Colonic mucosa (tissue), 4 donors: ENCODE results near the gene USP1. TPM values are rescaled to one million over a fixed set of nuclear protein-coding genes. Genes with fewer than 3 reads are reported as not detected.

Experiments
- DNase-seq: peaks from one replicate; pipeline ENCODE4 v3.0.0-alpha.2; 2020
- H3K27ac ChIP-seq: fragments of 200-600 bp; one replicate; pipeline ENCODE4 v1.8.0; 2021
- H3K27me3 ChIP-seq: fragments of 200-600 bp; one replicate; pipeline ENCODE4 v1.8.0; 2021
- H3K36me3 ChIP-seq: fragments of 200-600 bp; one replicate; pipeline ENCODE4 v1.8.0; 2021
- H3K4me1 ChIP-seq: fragments of 200-600 bp; one replicate; pipeline ENCODE4 v1.8.0; 2021; ENCODE audit warnings: mild to moderate bottlenecking
- H3K4me3 ChIP-seq: fragments of 200-600 bp; one replicate; pipeline ENCODE4 v1.8.0; 2021
- H3K9ac ChIP-seq, 2 donors: one replicate each; pipeline ENCODE4 v1.7.0; 2013; ENCODE audit warnings: control low read depth in 2 of 2, low read depth in 2 of 2, low read length in 2 of 2
- H3K9me3 ChIP-seq: fragments of 200-600 bp; one replicate; pipeline ENCODE4 v1.8.0; 2021
- CTCF ChIP-seq: fragments of 200-600 bp; IDR thresholded peaks from one replicate; pipeline ENCODE4 v1.8.0; 2022; ENCODE audit warnings: antibody characterized with exemption, mild to moderate bottlenecking
- intact Hi-C: fragments of 100-400 bp; cut with DNase I; formaldehyde crosslinking; loops from one replicate; pipeline ENCODE4 v1.14.1; 2022
- total RNA-seq, 2 donors: library from RNA; stranded (reverse); fragmentation: NEBNext Ultra II Directional in 1 of 2; extraction: Animal tissue kit (Norgen Biotek cat#: 25700) in 1 of 2; gene quantifications; one replicate each; pipeline ENCODE4 v1.2.1, GENCODE V29; 2021
- donor health status: healthy.
- donor health status: DM: no; HTN: no; CAD: no.
- donor health status: DM: no; HTN: no; CAD: no.

The USP1 gene
- total RNA-seq, 2 donors from 2014 or later: 28.8 to 30.7 TPM

- no peaks in the 10 kb centered on the region for H3K27me3 ChIP-seq
- intact Hi-C loops: no loop called here
- H3K36me3 ChIP-seq: no peaks in the 10 kb centered on the region
- TF ChIP-seq CTCF: no peak
- no peak overlapping the region for H3K4me3 ChIP-seq
- no peak overlapping the region for H3K9ac ChIP-seq
- DNase-seq: no peak
- H3K4me1 ChIP-seq: no peaks in the 10 kb centered on the region
- H3K9me3 ChIP-seq: no peaks in the 10 kb centered on the region
- no peak overlapping the region for H3K27ac ChIP-seq
Observed at GRCh38 chr1:62500210-62500609, 63.4 kb downstream of the USP1 start.

Other genes with a start within 250 kb of the USP1 start
- 1 to 10 TPM; 5.7 to 8.1 TPM for gene L1TD1, start 242.2 kb upstream of the USP1 start, total RNA-seq
- 1 to 10 TPM in 1 of 2 donors, under 1 TPM in 1; 0.96 to 1.7 TPM for gene KANK4, start 117.6 kb upstream of the USP1 start, total RNA-seq
- under 1 TPM in 1 of 2 donors, not detected in 1; 0.12 TPM for gene ANGPTL3, start 160.5 kb downstream of the USP1 start, total RNA-seq